ENCODE data around the gene SLC2A6. TPM values are rescaled to one million over a fixed set of nuclear protein-coding genes. Genes with fewer than 3 reads are reported as not detected.

SLC2A6 gene
- total RNA-seq, 1 donor from 2014 or later, result 32.5 TPM

DNA sequence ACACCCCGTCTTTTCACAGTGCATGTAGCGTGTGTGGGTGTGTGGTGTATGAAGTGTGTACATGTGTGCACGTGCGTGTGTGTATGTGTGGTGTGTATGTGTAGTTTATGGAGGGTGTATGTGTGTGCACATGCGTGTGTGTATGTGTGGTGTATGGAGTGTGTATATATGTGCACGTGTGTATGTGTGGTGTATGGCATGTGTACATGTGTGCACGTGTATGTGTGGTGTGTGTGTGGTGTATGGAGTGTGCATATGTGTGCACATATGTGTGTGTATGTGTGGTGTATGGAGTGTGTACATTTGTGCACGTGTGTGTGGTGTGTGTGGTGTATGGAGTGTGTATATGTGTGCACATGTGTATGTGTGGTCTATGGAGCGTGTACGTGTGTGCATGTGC is 32.7 kb upstream of the SLC2A6 start:
- peaks cover 4% of the 10 kb centered on the region for H3K27me3 Mint-ChIP-seq (ENCODE audit: unreplicated experiment)
- DNase-seq (ENCODE audit: low spot score), result no peak
- no peak overlapping the region for H3K27ac Mint-ChIP-seq (ENCODE audit: unreplicated experiment)
- no peaks in the 10 kb centered on the region for H3K36me3 Mint-ChIP-seq (ENCODE audit: low read depth, unreplicated experiment)
- no peak overlapping the region for H3K4me3 Mint-ChIP-seq (ENCODE audit: unreplicated experiment)
- peaks cover 8% of the 10 kb centered on the region for H3K4me1 Mint-ChIP-seq (ENCODE audit: unreplicated experiment)
- TF ChIP-seq, protein P1, sequence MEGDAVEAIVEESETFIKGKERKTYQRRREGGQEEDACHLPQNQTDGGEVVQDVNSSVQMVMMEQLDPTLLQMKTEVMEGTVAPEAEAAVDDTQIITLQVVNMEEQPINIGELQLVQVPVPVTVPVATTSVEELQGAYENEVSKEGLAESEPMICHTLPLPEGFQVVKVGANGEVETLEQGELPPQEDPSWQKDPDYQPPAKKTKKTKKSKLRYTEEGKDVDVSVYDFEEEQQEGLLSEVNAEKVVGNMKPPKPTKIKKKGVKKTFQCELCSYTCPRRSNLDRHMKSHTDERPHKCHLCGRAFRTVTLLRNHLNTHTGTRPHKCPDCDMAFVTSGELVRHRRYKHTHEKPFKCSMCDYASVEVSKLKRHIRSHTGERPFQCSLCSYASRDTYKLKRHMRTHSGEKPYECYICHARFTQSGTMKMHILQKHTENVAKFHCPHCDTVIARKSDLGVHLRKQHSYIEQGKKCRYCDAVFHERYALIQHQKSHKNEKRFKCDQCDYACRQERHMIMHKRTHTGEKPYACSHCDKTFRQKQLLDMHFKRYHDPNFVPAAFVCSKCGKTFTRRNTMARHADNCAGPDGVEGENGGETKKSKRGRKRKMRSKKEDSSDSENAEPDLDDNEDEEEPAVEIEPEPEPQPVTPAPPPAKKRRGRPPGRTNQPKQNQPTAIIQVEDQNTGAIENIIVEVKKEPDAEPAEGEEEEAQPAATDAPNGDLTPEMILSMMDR (IDR thresholded peaks at IDR 0.05; ENCODE audit: unreplicated experiment), result no peak
- no peaks in the 10 kb centered on the region for H3K9me3 Mint-ChIP-seq (ENCODE audit: unreplicated experiment)

DNA sequence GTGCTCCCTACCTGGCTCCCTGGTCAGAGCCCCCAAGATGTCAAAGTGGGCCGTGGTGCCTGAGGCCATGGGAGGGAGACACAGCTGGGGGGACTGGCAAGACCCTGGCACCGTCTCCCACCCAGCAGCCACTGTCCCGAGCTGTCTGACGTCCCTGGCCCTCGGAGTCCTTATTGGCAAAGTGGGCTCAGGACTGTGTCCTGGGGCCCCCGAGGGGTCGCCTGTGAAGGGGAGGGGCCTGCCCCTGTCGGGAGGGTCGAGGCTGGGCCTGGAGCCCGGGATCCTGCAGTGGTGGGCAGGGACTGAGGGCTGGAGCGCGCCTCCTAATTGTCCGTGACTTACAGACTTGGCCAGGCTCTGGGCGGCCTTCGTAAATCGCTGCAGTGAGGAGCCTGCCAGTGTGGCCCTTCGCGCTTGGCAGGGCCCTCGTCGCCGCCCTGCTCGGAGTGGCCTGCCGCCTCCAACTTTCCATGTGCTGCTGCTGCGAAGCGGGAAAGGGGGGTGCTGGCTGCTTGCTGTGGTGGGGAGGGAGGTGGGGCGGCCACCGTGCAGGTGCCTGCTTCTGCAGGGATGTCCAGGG is 32.1 kb upstream of the SLC2A6 start:
- TF ChIP-seq, protein P1 (IDR thresholded peaks at IDR 0.05; ENCODE audit: unreplicated experiment), result no peak
- Mint-ChIP-seq H3K4me3 (ENCODE audit: unreplicated experiment) (no peak overlapping the region), H3K27ac (ENCODE audit: unreplicated experiment) (no peak overlapping the region), H3K36me3 (ENCODE audit: low read depth, unreplicated experiment) (no peaks in the 10 kb centered on the region), H3K27me3 (ENCODE audit: unreplicated experiment) (peaks cover 4% of the 10 kb centered on the region), H3K4me1 (ENCODE audit: unreplicated experiment) (peaks cover 8% of the 10 kb centered on the region), H3K9me3 (ENCODE audit: unreplicated experiment) (no peaks in the 10 kb centered on the region)
- DNase-seq (ENCODE audit: low spot score), result no peak

DNA sequence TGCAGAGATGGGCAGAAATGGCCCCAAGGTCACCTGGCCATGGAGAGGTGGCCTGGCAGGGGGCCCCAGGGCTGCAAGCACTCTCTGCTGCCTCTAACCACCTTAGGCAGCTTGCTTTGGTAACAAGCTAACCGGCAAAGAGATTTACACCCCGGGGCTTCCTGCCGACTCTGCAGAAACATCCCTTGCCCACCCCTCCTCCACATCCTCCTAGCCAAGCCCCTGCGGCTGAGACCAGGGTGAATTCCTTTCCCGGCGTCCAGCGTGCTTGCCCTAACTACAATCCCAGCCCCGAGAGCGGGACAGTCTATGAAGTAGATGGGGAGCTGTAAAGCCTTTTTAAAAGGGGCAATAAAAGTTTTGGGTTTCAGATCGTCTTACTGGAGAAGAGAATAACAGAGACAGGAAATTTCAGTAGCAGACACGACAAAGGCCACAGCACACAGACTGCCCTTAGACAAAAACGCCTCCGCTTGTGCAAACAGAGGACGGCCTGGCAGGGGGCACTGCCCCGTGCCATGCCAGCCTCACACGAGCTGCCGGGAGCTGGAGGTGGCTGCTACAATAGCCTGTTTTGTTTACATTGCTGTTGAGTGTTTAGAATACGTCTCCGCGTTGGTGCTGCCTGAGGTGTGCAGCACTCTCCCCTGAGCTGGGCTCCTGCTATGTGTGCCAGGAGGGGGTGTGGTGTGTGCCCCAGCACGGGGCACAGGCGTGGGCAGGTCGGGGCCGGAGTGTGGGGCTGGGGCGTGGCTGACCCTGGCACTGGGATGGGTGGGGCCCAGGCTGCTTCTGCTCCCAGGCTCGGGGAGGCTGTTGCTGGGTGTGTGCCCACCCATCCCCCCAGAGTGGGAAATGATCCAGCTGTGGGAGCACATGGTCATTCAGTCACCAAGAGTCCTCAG is 30.5 kb upstream of the SLC2A6 start:
- peak; percentile 56 for DNase-seq (ENCODE audit: low spot score)
- Mint-ChIP-seq H3K4me1 (ENCODE audit: unreplicated experiment) (peaks cover 8% of the 10 kb centered on the region), H3K36me3 (ENCODE audit: low read depth, unreplicated experiment) (no peaks in the 10 kb centered on the region), H3K4me3 (ENCODE audit: unreplicated experiment) (no peak overlapping the region), H3K9me3 (ENCODE audit: unreplicated experiment) (no peaks in the 10 kb centered on the region), H3K27me3 (ENCODE audit: unreplicated experiment) (peaks cover 4% of the 10 kb centered on the region), H3K27ac (ENCODE audit: unreplicated experiment) (peak overlapping the region; percentile 30)
- TF ChIP-seq, protein P1 (IDR thresholded peaks at IDR 0.05; ENCODE audit: unreplicated experiment), result no peak

DNA sequence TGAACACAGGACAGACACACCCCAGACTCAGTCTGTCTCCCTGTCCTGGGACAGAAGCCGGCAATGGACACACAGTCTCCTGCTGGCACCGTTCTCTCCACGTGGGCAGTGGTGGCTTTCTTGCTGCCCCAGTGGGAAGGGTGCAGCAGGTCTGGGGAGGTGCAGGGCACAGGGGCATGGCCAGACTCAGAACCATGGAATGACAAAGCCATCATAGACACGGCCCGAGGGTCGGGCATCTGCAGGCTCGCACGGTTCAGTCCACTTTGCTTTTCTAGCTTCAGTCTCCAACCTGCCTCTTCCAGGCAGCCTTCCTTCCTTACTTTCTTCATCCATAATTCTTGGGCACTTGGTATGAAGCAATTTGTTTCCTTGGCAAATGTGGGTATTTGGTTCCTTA is 29.1 kb upstream of the SLC2A6 start:
- Mint-ChIP-seq H3K4me1 (ENCODE audit: unreplicated experiment) (peaks cover 8% of the 10 kb centered on the region), H3K9me3 (ENCODE audit: unreplicated experiment) (no peaks in the 10 kb centered on the region), H3K36me3 (ENCODE audit: low read depth, unreplicated experiment) (no peaks in the 10 kb centered on the region), H3K27me3 (ENCODE audit: unreplicated experiment) (peaks cover 4% of the 10 kb centered on the region), H3K27ac (ENCODE audit: unreplicated experiment) (no peak overlapping the region), H3K4me3 (ENCODE audit: unreplicated experiment) (no peak overlapping the region)
- no peak for DNase-seq (ENCODE audit: low spot score)
- TF ChIP-seq, protein P1 (IDR thresholded peaks at IDR 0.05; ENCODE audit: unreplicated experiment), result no peak
